OCI-LY7 (cell line): ENCODE data around the gene CEP112. TPM values are rescaled to one million over a fixed set of nuclear protein-coding genes. Genes with fewer than 3 reads are reported as not detected.

Experiments
- BruUV-seq: library from RNA; stranded (reverse); fragments of 400-500 nt; replicated peaks from 2 replicates; lab custom pipeline; 2021; lab: Mats Ljungman, UMichigan
- CTCF ChIA-PET: fragments of 300-600 bp; sonication (Branson Sonifier 250); formaldehyde crosslinking; loops from one replicate; lab custom pipeline; 2022; ENCODE audit warnings: antibody characterized with exemption; ENCODE audit not compliant: unreplicated experiment; lab: Charles Lee
- POLR2A ChIA-PET: fragments of 300-600 bp; sonication (Branson Sonifier 250); formaldehyde crosslinking; loops from one replicate; lab custom pipeline; 2022; ENCODE audit warnings: antibody characterized with exemption; lab: Charles Lee
- DNase-seq: peaks from one replicate; pipeline ENCODE4 v3.0.0-alpha.2; 2015; ENCODE audit warnings: low spot score
- H2AFZ ChIP-seq: fragments of 200-600 bp; sonication (generic), shearing (Covaris generic); 2 replicates; pipeline ENCODE4 v1.6.1; 2014; ENCODE audit warnings: mild to moderate bottlenecking, antibody characterized with exemption, low read length, moderate library complexity
- H3K27ac ChIP-seq: fragments of 200-600 bp; sonication (generic); 2 replicates; pipeline ENCODE4 v1.5.1; 2014; ENCODE audit warnings: mixed run types, low read depth, mild to moderate bottlenecking, moderate library complexity, low read length, inconsistent platforms; ENCODE audit not compliant: poor library complexity, severe bottlenecking
- H3K36me3 ChIP-seq: fragments of 200-600 bp; sonication (generic); 2 replicates; pipeline ENCODE4 v1.6.1; 2014; ENCODE audit warnings: mild to moderate bottlenecking, antibody characterized with exemption, low read length, moderate library complexity, mixed read lengths; ENCODE audit not compliant: insufficient read depth
- H3K4me1 ChIP-seq: fragments of 200-600 bp; sonication (generic); 2 replicates; pipeline ENCODE4 v1.5.1; 2014; ENCODE audit warnings: mild to moderate bottlenecking, low read length; ENCODE audit not compliant: insufficient read depth, poor library complexity, severe bottlenecking
- H3K4me2 ChIP-seq: fragments of 200-600 bp; sonication (generic); 2 replicates; pipeline ENCODE4 v1.6.1; 2014; ENCODE audit warnings: mild to moderate bottlenecking, low read length
- H3K4me3 ChIP-seq: fragments of 200-600 bp; sonication (generic); 2 replicates; pipeline ENCODE4 v1.5.1; 2014; ENCODE audit warnings: mild to moderate bottlenecking, low read depth, low read length; ENCODE audit not compliant: poor library complexity, severe bottlenecking
- H3K79me2 ChIP-seq: fragments of 200-600 bp; sonication (generic); 2 replicates; pipeline ENCODE4 v1.6.1; 2016; ENCODE audit warnings: low read depth, mild to moderate bottlenecking, low read length, moderate library complexity, mixed read lengths; ENCODE audit not compliant: insufficient read depth
- H3K9me2 ChIP-seq: fragments of 200-600 bp; sonication (generic); 2 replicates; pipeline ENCODE4 v1.6.1; 2016; ENCODE audit warnings: mild to moderate bottlenecking, low read length, mixed read lengths; ENCODE audit not compliant: insufficient read depth
- H3K9me3 ChIP-seq: fragments of 200-600 bp; sonication (generic); 2 replicates; pipeline ENCODE4 v1.6.1; 2014; ENCODE audit warnings: mild to moderate bottlenecking, mixed run types, low read length, mixed read lengths
- H4K20me1 ChIP-seq: fragments of 200-600 bp; sonication (generic); 2 replicates; pipeline ENCODE4 v1.6.1; 2014; ENCODE audit warnings: mild to moderate bottlenecking, antibody characterized with exemption, low read length, moderate library complexity, mixed read lengths; ENCODE audit not compliant: insufficient read depth
- EZH2phosphoT487 ChIP-seq: fragments of 200-600 bp; sonication (generic); IDR thresholded peaks from 2 replicates; pipeline ENCODE4 v1.6.1; 2018; ENCODE audit warnings: low read depth, borderline replicate concordance, mild to moderate bottlenecking, mixed run types, antibody characterized with exemption, low read length, moderate library complexity, mixed read lengths
- intact Hi-C: fragments of 100-400 bp; cut with micrococcal nuclease; formaldehyde crosslinking; loops from one replicate; pipeline ENCODE4 v1.10.0; 2022; ENCODE audit not compliant: unreplicated experiment
- total RNA-seq, 2 experiments: library from RNA; depleted of rRNA in 1 of 2; stranded (reverse); fragments of >200 nt in 1 of 2; shearing (Covaris generic) in 1 of 2; gene quantifications; 2 replicates each; pipeline ENCODE4 v1.2.3, GENCODE V29; 2014 to 2022
- TF ChIP-seq, protein P1 (sequence below): fragments of 200-600 bp; sonication (generic); conservative IDR thresholded peaks from 2 replicates; pipeline ENCODE4 v1.5.1; 2014; ENCODE audit warnings: mild to moderate bottlenecking, antibody characterized with exemption, low read length, moderate library complexity, mixed read lengths

CEP112 gene
- total RNA-seq, 2 experiments from 2014 or later = 2.7 to 6.9 TPM

DNA sequence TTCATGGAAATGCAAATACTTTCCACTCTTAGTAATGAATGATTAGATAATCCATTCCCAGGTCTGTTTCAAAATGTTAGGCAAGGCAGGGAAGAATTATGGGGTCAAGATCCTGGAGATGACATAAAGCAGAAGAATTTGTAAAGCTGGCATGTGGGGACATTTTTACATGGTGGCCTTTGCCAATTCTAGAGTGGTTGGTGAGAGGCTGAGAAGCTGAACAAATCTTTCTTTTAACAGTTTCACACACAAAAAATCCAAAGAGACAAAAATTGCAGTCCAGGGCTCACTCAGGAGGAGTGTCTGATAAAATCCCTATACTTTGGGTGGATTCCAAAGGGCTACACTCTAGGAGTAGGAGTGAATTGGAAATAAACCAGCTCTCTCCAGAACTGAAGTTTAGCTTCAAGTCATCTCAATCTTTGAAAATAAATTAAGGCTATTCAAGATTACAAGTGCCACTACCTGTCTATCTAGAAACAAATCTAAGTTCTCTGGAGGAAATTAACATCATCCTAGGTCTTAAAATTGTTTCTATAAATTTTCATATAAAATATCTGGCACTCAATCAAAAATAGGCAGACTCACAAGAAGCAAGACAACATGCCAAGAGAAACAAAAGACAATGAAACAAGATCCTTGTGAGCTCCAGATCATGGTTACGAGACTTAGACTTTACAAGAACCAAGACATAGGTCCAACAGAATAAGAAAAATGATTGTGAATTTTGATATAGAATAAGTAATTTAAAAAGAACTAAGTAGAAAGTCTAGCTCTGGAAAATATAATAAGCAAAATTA, 517.5 kb downstream of the CEP112 start:
- no peak overlapping the region for H3K4me3 ChIP-seq
- H3K9me2 ChIP-seq = no peaks in the 10 kb centered on the region
- ChIA-PET POLR2A (no interaction called here), CTCF (no interaction called here)
- TF ChIP-seq, protein P1, sequence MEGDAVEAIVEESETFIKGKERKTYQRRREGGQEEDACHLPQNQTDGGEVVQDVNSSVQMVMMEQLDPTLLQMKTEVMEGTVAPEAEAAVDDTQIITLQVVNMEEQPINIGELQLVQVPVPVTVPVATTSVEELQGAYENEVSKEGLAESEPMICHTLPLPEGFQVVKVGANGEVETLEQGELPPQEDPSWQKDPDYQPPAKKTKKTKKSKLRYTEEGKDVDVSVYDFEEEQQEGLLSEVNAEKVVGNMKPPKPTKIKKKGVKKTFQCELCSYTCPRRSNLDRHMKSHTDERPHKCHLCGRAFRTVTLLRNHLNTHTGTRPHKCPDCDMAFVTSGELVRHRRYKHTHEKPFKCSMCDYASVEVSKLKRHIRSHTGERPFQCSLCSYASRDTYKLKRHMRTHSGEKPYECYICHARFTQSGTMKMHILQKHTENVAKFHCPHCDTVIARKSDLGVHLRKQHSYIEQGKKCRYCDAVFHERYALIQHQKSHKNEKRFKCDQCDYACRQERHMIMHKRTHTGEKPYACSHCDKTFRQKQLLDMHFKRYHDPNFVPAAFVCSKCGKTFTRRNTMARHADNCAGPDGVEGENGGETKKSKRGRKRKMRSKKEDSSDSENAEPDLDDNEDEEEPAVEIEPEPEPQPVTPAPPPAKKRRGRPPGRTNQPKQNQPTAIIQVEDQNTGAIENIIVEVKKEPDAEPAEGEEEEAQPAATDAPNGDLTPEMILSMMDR = no peak
- TF ChIP-seq EZH2phosphoT487 = no peak
- no peaks in the 10 kb centered on the region for H3K9me3 ChIP-seq
- no peak overlapping the region for H3K27ac ChIP-seq
- intact Hi-C loops = no loop called here
- H3K4me2 ChIP-seq = no peak overlapping the region
- no peaks in the 10 kb centered on the region for H3K4me1 ChIP-seq
- no TSS peak for BruUV-seq
- no peak for DNase-seq
- H3K79me2 ChIP-seq = no peaks in the 10 kb centered on the region
- H4K20me1 ChIP-seq = no peaks in the 10 kb centered on the region
- no peak overlapping the region for H2AFZ ChIP-seq
- H3K36me3 ChIP-seq = no peaks in the 10 kb centered on the region

DNA sequence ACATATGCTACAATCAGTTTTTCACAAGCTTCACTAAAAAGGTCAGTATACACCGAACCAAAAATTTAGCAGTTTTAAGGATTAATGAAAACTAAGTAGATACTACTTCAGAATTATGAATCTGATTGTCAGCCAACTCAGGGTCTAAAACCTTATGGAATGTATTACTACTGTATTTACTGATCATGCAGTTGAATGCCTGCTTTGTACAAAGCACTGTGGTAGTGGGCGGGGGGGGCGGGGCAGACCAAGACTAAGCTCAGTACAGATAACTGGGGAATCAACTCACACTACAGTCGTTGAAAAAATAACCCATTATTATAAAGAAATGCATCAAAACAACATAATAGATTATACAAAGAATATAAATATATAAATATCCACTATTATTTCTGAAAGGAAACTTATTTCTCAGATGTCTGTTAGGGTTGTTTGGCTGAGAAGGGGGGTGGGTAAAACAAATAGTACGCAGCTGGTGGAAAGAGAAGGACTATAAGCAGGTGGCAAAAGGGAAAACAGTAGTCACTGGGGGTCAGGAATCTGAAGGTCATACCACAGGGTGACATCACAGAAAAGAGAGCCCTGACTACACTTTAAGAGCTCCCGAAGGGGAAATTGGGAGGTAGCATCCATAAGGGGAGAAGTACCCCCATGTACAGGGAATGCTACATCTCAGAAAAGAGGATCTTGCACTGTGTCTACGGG, 521.1 kb downstream of the CEP112 start:
- no peaks in the 10 kb centered on the region for H3K79me2 ChIP-seq
- no peak for DNase-seq
- TF ChIP-seq EZH2phosphoT487 = no peak
- TF ChIP-seq, protein P1 = no peak
- H3K9me3 ChIP-seq = no peaks in the 10 kb centered on the region
- no peak overlapping the region for H2AFZ ChIP-seq
- H3K27ac ChIP-seq = no peak overlapping the region
- H3K4me3 ChIP-seq = no peak overlapping the region
- no TSS peak for BruUV-seq
- ChIA-PET POLR2A (interaction anchor here (0.6 kb wide), 1 partner anchor 1237 kb away, joined by 4 read pairs; no protein-coding TSS in a partner anchor), CTCF (no interaction called here)
- no peaks in the 10 kb centered on the region for H4K20me1 ChIP-seq
- no peaks in the 10 kb centered on the region for H3K4me1 ChIP-seq
- no peak overlapping the region for H3K4me2 ChIP-seq
- intact Hi-C loops = no loop called here
- no peaks in the 10 kb centered on the region for H3K9me2 ChIP-seq
- H3K36me3 ChIP-seq = no peaks in the 10 kb centered on the region

DNA sequence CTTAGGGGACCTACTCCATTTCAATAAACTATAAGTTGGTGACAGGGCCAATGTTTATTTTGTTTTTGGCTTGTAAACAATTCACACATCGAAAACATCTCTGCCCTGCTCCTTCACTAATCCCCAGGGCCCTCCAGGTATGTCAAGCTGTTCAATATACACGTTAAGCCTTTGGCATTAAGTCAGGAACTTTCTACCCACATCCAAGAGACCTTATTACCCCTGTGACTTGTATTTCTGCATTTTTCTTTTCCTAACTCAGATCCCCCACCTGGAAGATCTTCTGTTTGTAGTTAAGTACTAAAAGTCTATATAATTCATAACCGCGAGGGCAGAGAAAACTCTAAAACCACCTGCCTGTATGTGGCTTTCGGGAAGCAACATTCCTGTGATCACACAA, 523.7 kb downstream of the CEP112 start:
- Histone ChIP-seq H3K4me2 (no peak overlapping the region), H3K4me3 (no peak overlapping the region), H3K9me3 (no peaks in the 10 kb centered on the region), H3K9me2 (no peaks in the 10 kb centered on the region), H3K79me2 (no peaks in the 10 kb centered on the region), H2AFZ (no peak overlapping the region), H3K4me1 (no peaks in the 10 kb centered on the region), H3K36me3 (no peaks in the 10 kb centered on the region), H4K20me1 (no peaks in the 10 kb centered on the region), H3K27ac (no peak overlapping the region)
- TF ChIP-seq, protein P1 = no peak
- TF ChIP-seq EZH2phosphoT487 = no peak
- no peak for DNase-seq
- intact Hi-C loops = no loop called here
- POLR2A ChIA-PET = no interaction called here
- CTCF ChIA-PET = no interaction called here
- BruUV-seq = no TSS peak
